ENCODE measurements around the gene SLC7A7. TPM values are rescaled to one million over a fixed set of nuclear protein-coding genes. Genes with fewer than 3 reads are reported as not detected.

Gene SLC7A7
- polyA plus RNA-seq, 2 of the 4 experiments (the other 2 are of a cell fraction): 44.2 to 86.8 TPM

DNA sequence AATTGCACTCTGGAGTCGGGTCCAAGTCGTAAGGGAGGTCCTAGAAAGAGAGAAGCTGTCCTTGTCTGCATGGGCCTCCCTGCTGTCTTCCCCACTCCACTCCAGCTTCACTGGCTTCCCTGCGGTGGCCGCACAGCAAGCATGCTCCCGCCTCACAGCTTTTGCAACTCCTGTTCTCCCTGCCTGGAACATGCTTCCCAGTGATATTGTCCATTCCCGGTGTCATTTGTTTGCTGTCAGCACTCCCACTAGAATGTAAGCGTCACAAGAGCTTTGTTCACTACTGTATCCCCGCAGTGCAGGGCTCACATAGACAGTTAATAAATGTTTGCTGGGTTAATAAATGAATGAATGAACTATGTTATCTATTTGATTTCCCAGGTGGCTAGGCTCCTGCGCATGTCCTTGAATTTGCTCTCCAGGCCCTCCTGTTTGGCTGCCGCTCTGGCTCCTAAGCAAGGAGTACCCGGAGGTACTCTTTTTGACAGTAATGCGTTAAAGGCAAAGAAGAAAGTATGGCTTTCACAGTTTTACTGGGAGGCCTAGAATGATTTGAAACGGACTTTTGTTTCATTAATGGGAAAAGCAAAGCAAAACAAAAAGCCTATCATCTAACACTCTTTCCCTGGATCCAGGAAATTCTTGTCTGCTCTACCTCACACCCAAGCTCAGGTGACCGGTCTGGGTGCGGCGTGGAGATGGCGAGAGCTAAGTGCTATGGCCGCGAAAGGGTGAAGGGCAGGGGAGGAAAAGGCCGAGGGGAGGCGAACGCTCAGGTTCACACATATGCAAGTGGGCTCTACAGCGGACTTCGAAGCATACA lies 6.2 kb upstream of the SLC7A7 start:
- no peak for FAIRE-seq
- peak; percentile 19 to 40 for ATAC-seq
- ChIA-PET CTCF (interaction anchor here (0.5 to 11.7 kb wide), 15 partner anchors 9 to 269 kb away, joined by 3 to 259 read pairs (median 5); no protein-coding TSS in a partner anchor), POLR2A (interaction anchor here (0.6 kb wide), 2 partner anchors 153 to 472 kb away, joined by 3 to 4 read pairs; no protein-coding TSS in a partner anchor)
- peak overlapping the region; percentile 79 for H3K4me2 ChIP-seq
- 48% methylated on average over 24 of the region's 24 CpGs for WGBS (ENCODE audit: missing lambda C conversion rate)
- H3K4me1 ChIP-seq: peaks cover 79% of the 10 kb centered on the region
- TF ChIP-seq SREBF2 (IDR thresholded peaks at IDR 0.05) (no peak), HOXA7 (CRISPR knock-in tag; IDR thresholded peaks at IDR 0.05) (no peak), ZNF302 (CRISPR knock-in tag; IDR thresholded peaks at IDR 0.05) (peak; percentile 63; the same call in 1 of the 2 replicates), CEBPB (IDR thresholded peaks at IDR 0.05) (0 out of 4 replicates have a peak, but pooled peaks of 1 of the 2 experiments have one; percentile 25), GATA3 (IDR thresholded peaks at IDR 0.05; ENCODE audit: borderline replicate concordance) (0 out of 2 replicates have a peak, but pooled peaks have one; percentile 8), EHF (CRISPR knock-in tag; IDR thresholded peaks at IDR 0.05) (0 out of 2 replicates have a peak, but pooled peaks have one; percentile 58), ZSCAN20 (CRISPR knock-in tag; IDR thresholded peaks at IDR 0.05) (no peak)
- TF ChIP-seq, protein P1, sequence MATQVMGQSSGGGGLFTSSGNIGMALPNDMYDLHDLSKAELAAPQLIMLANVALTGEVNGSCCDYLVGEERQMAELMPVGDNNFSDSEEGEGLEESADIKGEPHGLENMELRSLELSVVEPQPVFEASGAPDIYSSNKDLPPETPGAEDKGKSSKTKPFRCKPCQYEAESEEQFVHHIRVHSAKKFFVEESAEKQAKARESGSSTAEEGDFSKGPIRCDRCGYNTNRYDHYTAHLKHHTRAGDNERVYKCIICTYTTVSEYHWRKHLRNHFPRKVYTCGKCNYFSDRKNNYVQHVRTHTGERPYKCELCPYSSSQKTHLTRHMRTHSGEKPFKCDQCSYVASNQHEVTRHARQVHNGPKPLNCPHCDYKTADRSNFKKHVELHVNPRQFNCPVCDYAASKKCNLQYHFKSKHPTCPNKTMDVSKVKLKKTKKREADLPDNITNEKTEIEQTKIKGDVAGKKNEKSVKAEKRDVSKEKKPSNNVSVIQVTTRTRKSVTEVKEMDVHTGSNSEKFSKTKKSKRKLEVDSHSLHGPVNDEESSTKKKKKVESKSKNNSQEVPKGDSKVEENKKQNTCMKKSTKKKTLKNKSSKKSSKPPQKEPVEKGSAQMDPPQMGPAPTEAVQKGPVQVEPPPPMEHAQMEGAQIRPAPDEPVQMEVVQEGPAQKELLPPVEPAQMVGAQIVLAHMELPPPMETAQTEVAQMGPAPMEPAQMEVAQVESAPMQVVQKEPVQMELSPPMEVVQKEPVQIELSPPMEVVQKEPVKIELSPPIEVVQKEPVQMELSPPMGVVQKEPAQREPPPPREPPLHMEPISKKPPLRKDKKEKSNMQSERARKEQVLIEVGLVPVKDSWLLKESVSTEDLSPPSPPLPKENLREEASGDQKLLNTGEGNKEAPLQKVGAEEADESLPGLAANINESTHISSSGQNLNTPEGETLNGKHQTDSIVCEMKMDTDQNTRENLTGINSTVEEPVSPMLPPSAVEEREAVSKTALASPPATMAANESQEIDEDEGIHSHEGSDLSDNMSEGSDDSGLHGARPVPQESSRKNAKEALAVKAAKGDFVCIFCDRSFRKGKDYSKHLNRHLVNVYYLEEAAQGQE (IDR thresholded peaks at IDR 0.05): no peak
- TF ChIP-seq, protein P2, sequence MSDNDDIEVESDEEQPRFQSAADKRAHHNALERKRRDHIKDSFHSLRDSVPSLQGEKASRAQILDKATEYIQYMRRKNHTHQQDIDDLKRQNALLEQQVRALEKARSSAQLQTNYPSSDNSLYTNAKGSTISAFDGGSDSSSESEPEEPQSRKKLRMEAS (IDR thresholded peaks at IDR 0.05): peak; percentile 85
- TF ChIP-seq, protein P3, sequence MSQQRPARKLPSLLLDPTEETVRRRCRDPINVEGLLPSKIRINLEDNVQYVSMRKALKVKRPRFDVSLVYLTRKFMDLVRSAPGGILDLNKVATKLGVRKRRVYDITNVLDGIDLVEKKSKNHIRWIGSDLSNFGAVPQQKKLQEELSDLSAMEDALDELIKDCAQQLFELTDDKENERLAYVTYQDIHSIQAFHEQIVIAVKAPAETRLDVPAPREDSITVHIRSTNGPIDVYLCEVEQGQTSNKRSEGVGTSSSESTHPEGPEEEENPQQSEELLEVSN (IDR thresholded peaks at IDR 0.05; ENCODE audit: borderline replicate concordance, low read depth): peak; percentile 76; the same call in 1 of the 2 replicates
- peak; percentile 55 to 87 for DNase-seq (ENCODE audit: low read depth in 1 of 2, low spot score in 1 of 2)
- H3K27ac ChIP-seq: peak overlapping the region; percentile 82 to 93
- no peak overlapping the region for H3K4me3 ChIP-seq
- H3K9me3 ChIP-seq: no peaks in the 10 kb centered on the region

DNA sequence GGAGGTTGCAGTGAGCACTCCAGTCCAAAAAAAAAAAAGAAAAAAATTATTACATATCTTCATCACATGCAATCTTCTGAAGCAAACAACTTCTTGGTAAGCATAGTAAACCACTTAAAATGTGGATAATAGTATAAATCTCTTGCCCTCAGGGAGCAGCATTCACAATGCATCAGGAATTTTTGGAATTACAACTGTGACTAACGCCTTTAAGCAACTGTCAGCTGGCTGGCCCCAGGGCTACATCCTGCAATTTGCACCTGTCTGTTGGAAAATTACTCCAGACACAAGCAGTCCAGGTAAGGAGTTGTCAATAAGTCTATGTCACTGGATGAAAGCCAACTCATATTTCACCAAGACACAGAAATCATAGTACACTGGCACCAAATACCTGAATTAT lies 5.5 kb upstream of the SLC7A7 start:
- TF ChIP-seq POLR2A (IDR thresholded peaks at IDR 0.05; ENCODE audit: low read length) (no peak), NPAS2 (CRISPR knock-in tag; IDR thresholded peaks at IDR 0.05; ENCODE audit: borderline replicate concordance) (no peak), TFCP2L1 (CRISPR knock-in tag; IDR thresholded peaks at IDR 0.05) (no peak), MAZ (IDR thresholded peaks at IDR 0.05; ENCODE audit: borderline replicate concordance, low read depth, low read length) (no peak)

DNA sequence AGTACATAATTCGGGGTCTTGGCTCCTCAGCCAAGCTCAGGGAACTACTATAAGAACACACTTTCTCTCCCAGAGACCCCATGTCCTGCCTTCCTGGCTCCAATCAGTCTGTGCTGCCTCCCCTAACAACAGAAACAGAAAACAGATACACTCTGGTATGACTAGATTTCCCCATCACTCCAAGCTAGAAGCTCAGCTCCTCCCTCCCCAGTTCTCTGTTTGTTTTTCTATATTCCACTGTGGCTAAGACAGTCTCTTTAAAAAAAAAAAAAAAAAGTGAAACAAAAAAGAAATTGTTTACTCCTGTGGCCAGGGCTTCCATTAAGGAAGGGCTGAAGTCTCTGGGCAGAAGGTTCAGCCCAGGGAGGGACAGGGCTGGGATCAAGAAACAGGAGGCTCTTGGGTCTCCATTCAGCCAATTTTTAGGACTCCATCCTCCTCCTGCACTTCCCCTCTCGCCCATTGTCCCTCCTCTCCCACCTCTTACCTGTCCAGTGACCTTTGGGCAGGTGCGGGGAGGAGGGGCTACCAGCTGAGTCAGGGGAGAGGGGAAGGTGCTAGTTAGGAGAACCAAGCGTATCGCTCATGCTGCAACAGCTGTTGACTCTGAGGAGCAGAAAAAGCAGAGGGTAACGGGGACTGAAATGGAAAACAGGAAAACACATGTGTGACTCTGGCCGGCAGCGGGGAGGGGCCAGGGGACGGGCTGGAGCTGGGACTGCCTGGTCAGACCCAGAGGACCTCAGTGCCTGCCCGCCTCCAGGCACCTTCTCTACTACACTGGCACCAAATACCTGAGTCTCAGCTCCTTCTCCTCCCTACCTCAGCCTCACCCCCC lies 4.1 kb upstream of the SLC7A7 start:
- FAIRE-seq (no peak), ATAC-seq (peak in 1 of 2 experiments; percentile 5; a peak in 1 of 6 replicates), DNase-seq (ENCODE audit: low read depth in 1 of 2, low spot score in 1 of 2) (peak in 1 of 2 experiments; percentile 35)
- ChIA-PET POLR2A (no interaction called here), CTCF (interaction anchor here (0.6 to 11.7 kb wide), 7 partner anchors 14 to 289 kb away, joined by 3 to 259 read pairs (median 4); no protein-coding TSS in a partner anchor)
- Histone ChIP-seq H3K27ac (peak overlapping the region; percentile 82 to 93), H3K9me3 (no peaks in the 10 kb centered on the region), H3K4me3 (no peak overlapping the region), H3K4me2 (peak overlapping the region; percentile 65), H3K4me1 (peaks cover 88% of the 10 kb centered on the region)
- WGBS (ENCODE audit: missing lambda C conversion rate): 50% methylated on average over 10 of the region's 10 CpGs
- TF ChIP-seq MAFK (IDR thresholded peaks at IDR 0.05; ENCODE audit: partially characterized antibody) (no peak), HOXA7 (CRISPR knock-in tag; IDR thresholded peaks at IDR 0.05) (no peak), RCOR1 (IDR thresholded peaks at IDR 0.05; ENCODE audit: low read depth, low read length) (no peak), NFE2L2 (conservative IDR thresholded peaks at IDR 0.05; ENCODE audit: low read length) (no peak), RFX5 (IDR thresholded peaks at IDR 0.05) (no peak), MAZ (IDR thresholded peaks at IDR 0.05; ENCODE audit: borderline replicate concordance, low read depth, low read length) (no peak), EHMT2 (IDR thresholded peaks at IDR 0.05; ENCODE audit: low read depth) (no peak), BHLHE40 (IDR thresholded peaks at IDR 0.05; ENCODE audit: low read depth, low read length) (no peak), NR3C1 (IDR thresholded peaks at IDR 0.05) (no peak), HDAC2 (IDR thresholded peaks at IDR 0.05) (no peak), EP300 (IDR thresholded peaks at IDR 0.05) (no peak), CEBPB (IDR thresholded peaks at IDR 0.05) (no peak), TFCP2L1 (CRISPR knock-in tag; IDR thresholded peaks at IDR 0.05) (no peak), SREBF2 (IDR thresholded peaks at IDR 0.05) (no peak)
- TF ChIP-seq, protein P4, sequence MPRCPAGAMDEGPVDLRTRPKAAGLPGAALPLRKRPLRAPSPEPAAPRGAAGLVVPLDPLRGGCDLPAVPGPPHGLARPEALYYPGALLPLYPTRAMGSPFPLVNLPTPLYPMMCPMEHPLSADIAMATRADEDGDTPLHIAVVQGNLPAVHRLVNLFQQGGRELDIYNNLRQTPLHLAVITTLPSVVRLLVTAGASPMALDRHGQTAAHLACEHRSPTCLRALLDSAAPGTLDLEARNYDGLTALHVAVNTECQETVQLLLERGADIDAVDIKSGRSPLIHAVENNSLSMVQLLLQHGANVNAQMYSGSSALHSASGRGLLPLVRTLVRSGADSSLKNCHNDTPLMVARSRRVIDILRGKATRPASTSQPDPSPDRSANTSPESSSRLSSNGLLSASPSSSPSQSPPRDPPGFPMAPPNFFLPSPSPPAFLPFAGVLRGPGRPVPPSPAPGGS (IDR thresholded peaks at IDR 0.05): no peak
- TF ChIP-seq, protein P5, sequence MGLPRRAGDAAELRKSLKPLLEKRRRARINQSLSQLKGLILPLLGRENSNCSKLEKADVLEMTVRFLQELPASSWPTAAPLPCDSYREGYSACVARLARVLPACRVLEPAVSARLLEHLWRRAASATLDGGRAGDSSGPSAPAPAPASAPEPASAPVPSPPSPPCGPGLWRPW (IDR thresholded peaks at IDR 0.05): no peak

More for the DNA sequence above, 5.5 kb upstream of the SLC7A7 start:
- H3K27ac ChIP-seq: peak overlapping the region; percentile 82 to 93
- POLR2A ChIA-PET: interaction anchor here (0.6 kb wide), 1 partner anchor 473 kb away, joined by 4 read pairs; no protein-coding TSS in a partner anchor
- H3K4me1 ChIP-seq: peaks cover 85% of the 10 kb centered on the region
- no peak for ATAC-seq
- no peak overlapping the region for H3K4me3 ChIP-seq
- WGBS (ENCODE audit: missing lambda C conversion rate): 31% methylated on average over 1 of the region's 1 CpG
- peak in 1 of 2 experiments; percentile 28 for DNase-seq (ENCODE audit: low read depth in 1 of 2, low spot score in 1 of 2)
- H3K4me2 ChIP-seq: peak overlapping the region; percentile 79
- FAIRE-seq: no peak
- no peaks in the 10 kb centered on the region for H3K9me3 ChIP-seq
- CTCF ChIA-PET: interaction anchor here (1.3 to 11.7 kb wide), 7 partner anchors 10 to 265 kb away, joined by 3 to 259 read pairs (median 17); no protein-coding TSS in a partner anchor
